Endothelial cell of coronary artery (primary cell): ENCODE measurements around the gene CALHM3. TPM values are rescaled to one million over a fixed set of nuclear protein-coding genes. Genes with fewer than 3 reads are reported as not detected.

Experiments used
- total RNA-seq: library from RNA; depleted of rRNA; stranded (reverse); fragments of >200 nt; gene quantifications from 2 replicates; pipeline ENCODE4 v1.2.3, GENCODE V29; 2014

The CALHM3 gene, protein sequence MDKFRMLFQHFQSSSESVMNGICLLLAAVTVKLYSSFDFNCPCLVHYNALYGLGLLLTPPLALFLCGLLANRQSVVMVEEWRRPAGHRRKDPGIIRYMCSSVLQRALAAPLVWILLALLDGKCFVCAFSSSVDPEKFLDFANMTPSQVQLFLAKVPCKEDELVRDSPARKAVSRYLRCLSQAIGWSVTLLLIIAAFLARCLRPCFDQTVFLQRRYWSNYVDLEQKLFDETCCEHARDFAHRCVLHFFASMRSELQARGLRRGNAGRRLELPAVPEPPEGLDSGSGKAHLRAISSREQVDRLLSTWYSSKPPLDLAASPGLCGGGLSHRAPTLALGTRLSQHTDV
- total RNA-seq: not detected in 2 replicates

DNA sequence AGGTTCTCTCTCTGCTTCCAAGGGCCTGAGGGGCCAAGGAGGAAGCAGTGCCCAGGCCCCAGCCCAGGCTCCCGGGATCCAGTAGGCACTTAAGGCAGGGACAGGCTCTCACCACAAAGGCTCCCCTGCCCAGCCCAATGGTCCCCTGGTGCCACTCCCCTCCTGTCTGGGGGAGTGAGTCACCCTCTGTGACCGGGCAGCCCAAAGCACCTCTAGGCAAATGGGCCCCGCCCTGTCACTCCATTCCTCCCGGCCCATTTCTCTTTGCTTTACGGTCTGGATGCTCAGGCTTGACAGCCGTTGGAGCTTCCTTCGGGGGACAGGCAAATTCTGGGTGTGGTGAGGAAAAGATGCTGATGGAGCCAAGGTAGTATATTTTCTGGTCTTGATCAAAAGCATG is at the start of gene CALHM3:
CALHM3 (minus strand) TSS at position 106 of the 400 bp plus-strand sequence. CDS start 208 bp downstream, outside the sequence.

DNA sequence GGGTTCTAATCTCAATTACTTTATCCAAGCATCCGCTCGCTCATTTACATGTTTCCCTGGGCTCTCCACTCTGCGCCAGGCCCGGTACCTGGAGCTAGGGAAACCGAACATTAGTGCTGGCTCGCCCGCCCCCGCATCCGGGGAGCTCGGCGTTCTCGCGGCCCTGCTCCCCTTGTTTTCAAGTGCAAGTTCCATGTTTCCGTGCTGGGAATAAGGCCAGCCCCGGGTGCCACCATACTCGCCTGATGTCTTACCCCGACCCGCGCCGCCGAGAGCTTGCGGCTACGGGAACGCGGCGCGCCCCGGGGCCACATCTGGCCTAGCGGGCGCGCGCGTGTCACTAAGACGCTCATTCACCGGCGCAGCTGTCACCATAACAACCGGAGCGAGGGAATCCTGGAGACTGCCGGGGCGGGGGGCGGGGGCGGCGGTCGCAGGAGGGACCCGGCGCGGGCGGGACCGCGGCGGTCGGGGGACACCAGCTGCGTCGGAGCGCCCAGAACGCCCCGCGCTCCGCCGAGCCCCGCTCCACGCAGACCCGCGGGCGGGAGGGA is 14.4 kb upstream of the CALHM3 start, which contains the start of gene NEURL1:
NEURL1 (plus strand) TSS at position 344 of the 554 bp plus-strand sequence. CDS start 683 bp downstream, outside the sequence.

DNA sequence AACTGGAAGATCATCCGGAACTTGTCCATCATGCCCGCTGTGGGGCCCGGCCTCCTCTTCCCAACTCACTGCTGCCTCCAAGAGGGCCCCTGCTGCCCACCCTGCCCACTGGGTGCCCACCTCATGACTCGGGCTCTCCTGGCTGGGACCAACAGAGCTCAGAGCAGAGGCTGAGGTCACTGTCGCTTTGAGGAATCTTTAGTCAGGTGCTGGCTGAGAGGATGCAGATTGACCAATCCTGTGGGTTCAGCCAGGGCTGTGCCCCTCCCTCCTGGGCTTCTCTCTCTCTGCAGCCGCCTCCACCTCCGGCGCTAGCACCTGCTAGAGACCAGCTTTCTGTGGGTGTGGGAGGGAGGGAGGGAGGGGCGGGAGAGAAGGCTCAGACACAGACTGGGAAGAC is 20.3 kb downstream of the CALHM3 start, which contains the start of gene CALHM1:
CALHM1 (minus strand) TSS at position 181 of the 400 bp plus-strand sequence; CDS start at position 32, 149 bp downstream.

DNA sequence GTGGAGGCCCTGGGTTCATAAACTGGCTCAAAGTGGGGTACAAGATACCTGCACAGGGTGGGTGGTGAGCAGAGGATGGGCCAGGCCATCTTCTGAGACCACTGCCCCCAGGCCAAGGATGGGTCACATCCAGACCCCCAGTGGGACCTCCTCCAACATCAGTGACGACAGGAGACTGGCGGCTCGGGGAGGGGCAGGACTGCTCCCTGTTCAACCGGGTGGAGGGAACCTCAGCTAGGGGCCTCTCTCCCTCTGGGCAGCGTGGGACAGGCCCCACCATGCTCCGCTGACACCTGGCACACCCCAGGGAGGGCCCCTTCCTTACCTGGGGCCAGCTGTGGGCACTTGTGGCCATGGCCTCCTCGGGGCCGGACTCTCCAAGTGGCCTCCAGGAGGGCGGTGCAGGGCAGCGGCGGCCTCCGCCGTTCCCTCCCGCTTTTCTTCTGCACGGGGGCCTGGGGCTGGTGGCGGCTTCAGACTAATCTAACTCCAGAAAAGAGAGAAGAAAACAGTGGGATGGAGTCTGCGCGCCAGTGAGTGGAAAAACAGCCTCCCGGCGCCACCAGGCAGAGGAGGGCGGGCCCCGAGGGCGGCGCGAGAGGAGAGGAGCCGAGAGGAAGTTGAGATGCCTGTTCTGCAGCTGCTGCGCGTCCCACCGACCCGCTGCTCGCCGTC is 27.1 kb downstream of the CALHM3 start, which contains the start of gene CALHM2:
CALHM2 (minus strand) TSS at position 540 of the 675 bp plus-strand sequence. CDS start 2,429 bp downstream, outside the sequence.

Other genes starting within 250 kb of the CALHM3 start
- under 0.01 TPM in 1 of 2 replicates, not detected in the other for gene RPEL1, start 233.4 kb downstream of the CALHM3 start, total RNA-seq
- gene INA, start 202.1 kb downstream of the CALHM3 start, total RNA-seq: 0.18 and 0.19 TPM in 2 replicates
- gene PCGF6, start 128.1 kb downstream of the CALHM3 start, total RNA-seq: 11.7 and 13.7 TPM in 2 replicates
- gene TAF5, start 111.3 kb downstream of the CALHM3 start, total RNA-seq: 4.4 and 5.0 TPM in 2 replicates
- gene ATP5MK, start 82.8 kb downstream of the CALHM3 start, total RNA-seq: 179 and 198 TPM in 2 replicates
- gene PDCD11, start 82.6 kb downstream of the CALHM3 start, total RNA-seq: 52.7 and 55.1 TPM in 2 replicates
- gene CALHM2, start 26.9 kb downstream of the CALHM3 start, total RNA-seq: 11.6 and 13.0 TPM in 2 replicates
- gene CALHM1, start 20.3 kb downstream of the CALHM3 start, total RNA-seq: not detected in 2 replicates
- under 0.01 and 0.09 TPM in 2 replicates for gene NEURL1, start 14.5 kb upstream of the CALHM3 start, total RNA-seq